GM12873 (cell line): ENCODE data around the gene SEPSECS.

Experiments
- CTCF ChIP-seq: IDR thresholded peaks from 2 replicates; pipeline ENCODE4 v1.5.1; 2012; ENCODE audit warnings: low read depth, mild to moderate bottlenecking, moderate library complexity, low read length, control low read depth; ENCODE audit not compliant: insufficient read depth; ENCODE audit errors: missing control alignments

Gene SEPSECS

GRCh38 chr4:25090516-25090915 is 69.7 kb downstream of the SEPSECS start:
- TF ChIP-seq CTCF = no peak

- no peak for TF ChIP-seq CTCF
Measured at GRCh38 chr4:25089051-25089763, 71.0 kb downstream of the SEPSECS start.

DNA sequence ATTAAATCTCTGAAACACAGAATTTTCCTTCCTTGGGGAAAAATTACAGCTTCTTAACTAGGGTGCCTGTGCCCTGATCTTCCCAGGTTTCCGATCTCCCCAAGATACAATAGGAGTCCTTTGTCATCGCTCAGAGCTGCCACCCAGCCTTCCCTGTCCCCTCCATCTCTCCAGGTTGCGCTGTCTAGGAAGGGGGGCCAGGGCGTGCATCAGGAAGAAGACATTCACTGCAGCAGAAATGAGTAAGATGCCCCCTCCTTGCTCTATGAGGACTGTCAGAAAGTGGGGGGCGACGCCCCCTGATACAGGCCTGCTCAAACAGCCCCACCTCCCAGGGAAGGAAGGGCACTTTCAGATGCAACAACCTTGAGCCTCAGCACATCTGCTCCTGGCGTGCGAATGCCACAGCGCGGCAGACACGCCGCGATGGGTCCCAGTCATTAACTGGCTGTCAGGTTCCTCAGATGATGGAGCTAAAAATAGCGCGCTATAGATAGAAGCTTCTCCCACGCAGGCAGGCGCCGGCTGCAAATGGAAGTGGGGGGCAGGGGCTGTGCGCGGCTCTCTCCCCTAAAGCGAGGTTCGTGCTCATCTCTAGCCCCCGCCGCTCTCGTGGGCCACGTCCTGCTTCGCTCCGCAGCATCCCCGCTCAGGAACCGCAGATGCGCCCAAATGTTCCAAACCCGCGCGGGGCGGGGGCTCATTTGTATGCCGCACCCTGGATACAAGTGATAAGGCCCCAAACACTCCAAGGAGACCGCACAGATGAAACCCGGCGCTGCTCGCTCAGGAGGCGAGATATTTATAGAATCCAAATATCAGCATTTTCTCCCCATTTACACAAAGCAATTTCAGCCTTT is 71.9 kb downstream of the SEPSECS start:
- no peak for TF ChIP-seq CTCF

DNA sequence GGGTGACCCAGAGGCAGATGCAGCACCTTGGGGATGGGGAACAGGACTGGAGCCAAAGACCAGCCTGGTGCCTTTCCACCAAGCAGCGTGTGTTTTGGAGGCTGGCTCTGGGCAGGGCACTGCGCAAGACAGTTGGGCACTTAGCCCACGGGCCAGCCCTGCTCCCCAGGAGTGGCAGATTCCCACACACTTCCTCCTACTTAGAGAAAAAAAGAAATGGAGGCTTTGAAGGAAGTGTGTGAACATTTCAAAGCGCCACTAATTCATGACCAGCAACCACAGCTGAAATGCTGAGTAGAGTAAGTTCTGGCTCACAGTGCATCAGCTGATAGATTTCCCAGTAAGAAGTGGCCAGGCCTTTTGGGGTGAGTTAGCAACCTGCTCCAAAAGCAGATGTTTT is 74.6 kb downstream of the SEPSECS start:
- no peak for TF ChIP-seq CTCF

DNA sequence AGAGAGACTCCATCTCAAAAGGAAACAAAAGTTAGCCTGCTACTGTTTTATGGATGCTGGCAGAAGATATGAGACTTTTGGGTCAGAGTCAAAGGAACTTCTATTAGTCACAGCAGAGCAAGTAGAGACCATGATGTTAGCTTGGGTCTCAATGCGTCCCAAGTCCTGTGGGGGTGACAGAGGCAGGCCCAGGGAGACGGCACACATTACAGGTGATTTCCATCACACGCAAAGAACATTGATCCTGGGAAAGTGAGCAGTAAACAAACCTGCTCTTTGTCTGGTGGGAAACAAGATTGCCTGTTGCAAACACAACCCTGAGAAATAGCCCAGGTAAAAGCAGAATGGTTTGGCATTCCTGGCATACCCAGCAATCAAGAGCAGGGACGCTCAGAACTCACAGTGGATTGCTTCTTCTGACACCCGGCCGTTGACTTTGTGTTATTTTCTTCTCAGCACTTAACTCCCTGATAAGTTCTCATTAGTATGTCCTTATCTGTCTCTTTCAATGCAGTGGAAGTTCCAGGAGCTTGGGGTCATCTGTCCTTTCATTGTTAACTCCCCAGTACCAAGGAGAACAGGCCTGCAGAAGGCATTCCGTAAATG is 78.3 kb downstream of the SEPSECS start:
- TF ChIP-seq CTCF = no peak

- no peak for TF ChIP-seq CTCF
Measured at GRCh38 chr4:25080571-25080970, 79.7 kb downstream of the SEPSECS start.

DNA sequence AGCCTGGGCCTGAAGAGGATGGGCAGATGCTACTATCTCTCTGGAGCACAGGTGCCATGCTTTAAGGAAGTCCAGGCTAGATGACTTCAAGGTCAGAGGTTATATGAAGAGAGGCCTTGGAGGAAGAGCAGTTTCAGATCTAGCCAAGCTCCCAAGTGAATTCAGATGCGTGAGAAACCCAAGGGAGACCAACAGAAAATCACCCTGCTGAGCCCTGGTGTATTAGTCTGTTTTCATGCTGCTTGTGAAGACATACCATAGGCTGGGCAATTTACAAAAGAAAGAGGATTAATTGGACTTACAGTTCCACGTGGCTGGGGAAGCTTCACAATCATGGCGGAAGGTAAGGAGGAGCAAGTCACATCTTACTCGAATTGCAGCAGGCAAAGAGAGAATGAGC is 81.7 kb downstream of the SEPSECS start:
- TF ChIP-seq CTCF = no peak
